Measurements from ENCODE around the gene CHP2.
"Not testable (repeated sequence)": the region's sequence is repeated elsewhere in the genome, so short reads cannot be mapped to it uniquely, and the experiment has no call there.

CHP2 gene

GRCh38 chr16:23748630-23749029 is 6.2 kb upstream of the CHP2 start:
- DNase-seq, result no peak

- not testable (repeated sequence) for DNase-seq
These were observed 3.8 kb upstream of the CHP2 start for GRCh38 chr16:23751053-23751452.

- no peak for DNase-seq
These were observed 775 bp upstream of the CHP2 start for GRCh38 chr16:23753908-23754593.

GRCh38 chr16:23755484-23755809 is 621 bp downstream of the CHP2 start:
- no peak for DNase-seq

GRCh38 chr16:23757116-23757515 is 2.3 kb downstream of the CHP2 start:
- DNase-seq, result no peak

GRCh38 chr16:23757937-23758619 is 3.3 kb downstream of the CHP2 start:
- DNase-seq, result no peak

- DNase-seq, result no peak
These were observed 11.1 kb downstream of the CHP2 start for GRCh38 chr16:23765933-23766332.

- DNase-seq, result no peak
These were observed 13.8 kb downstream of the CHP2 start for GRCh38 chr16:23768581-23768980.

- DNase-seq, result no peak
These were observed 16.2 kb downstream of the CHP2 start for GRCh38 chr16:23771027-23771426.

GRCh38 chr16:23771642-23772041 is 16.8 kb downstream of the CHP2 start:
- DNase-seq, result no peak

GRCh38 chr16:23773339-23773738 is 18.5 kb downstream of the CHP2 start:
- no peak for DNase-seq

- no peak for DNase-seq
These were observed 26.4 kb downstream of the CHP2 start for GRCh38 chr16:23781176-23781575.

- DNase-seq, result no peak
These were observed 30.1 kb downstream of the CHP2 start for GRCh38 chr16:23784811-23785447.

GRCh38 chr16:23785842-23786241 is 31.0 kb downstream of the CHP2 start:
- DNase-seq, result no peak

- no peak for DNase-seq
These were observed 32.2 kb downstream of the CHP2 start for GRCh38 chr16:23786964-23787561.

GRCh38 chr16:23788685-23789084 is 33.9 kb downstream of the CHP2 start:
- DNase-seq, result no peak

- no peak for DNase-seq
These were observed 40.6 kb downstream of the CHP2 start for GRCh38 chr16:23795378-23795777.

GRCh38 chr16:23796941-23797340 is 42.1 kb downstream of the CHP2 start:
- DNase-seq, result no peak

GRCh38 chr16:23801378-23801777 is 46.6 kb downstream of the CHP2 start:
- peak; percentile 62 for DNase-seq

- no peak for DNase-seq
These were observed 48.0 kb downstream of the CHP2 start for GRCh38 chr16:23802776-23803175.

- DNase-seq, result no peak
These were observed 48.8 kb downstream of the CHP2 start for GRCh38 chr16:23803591-23804123.

GRCh38 chr16:23807028-23807427 is 52.2 kb downstream of the CHP2 start:
- DNase-seq, result no peak
